GM21447 (cell line): Measurements from ENCODE around the gene PNKP.
A peak's percentile ranks its signal among the peaks of the same experiment; 100 is the strongest.

Experiments used
- ATAC-seq: cut with Tn5 transposase; IDR thresholded peaks from one replicate; pipeline ENCODE4 v1.9.1; 2021; ENCODE audit not compliant: unreplicated experiment

Gene PNKP

DNA sequence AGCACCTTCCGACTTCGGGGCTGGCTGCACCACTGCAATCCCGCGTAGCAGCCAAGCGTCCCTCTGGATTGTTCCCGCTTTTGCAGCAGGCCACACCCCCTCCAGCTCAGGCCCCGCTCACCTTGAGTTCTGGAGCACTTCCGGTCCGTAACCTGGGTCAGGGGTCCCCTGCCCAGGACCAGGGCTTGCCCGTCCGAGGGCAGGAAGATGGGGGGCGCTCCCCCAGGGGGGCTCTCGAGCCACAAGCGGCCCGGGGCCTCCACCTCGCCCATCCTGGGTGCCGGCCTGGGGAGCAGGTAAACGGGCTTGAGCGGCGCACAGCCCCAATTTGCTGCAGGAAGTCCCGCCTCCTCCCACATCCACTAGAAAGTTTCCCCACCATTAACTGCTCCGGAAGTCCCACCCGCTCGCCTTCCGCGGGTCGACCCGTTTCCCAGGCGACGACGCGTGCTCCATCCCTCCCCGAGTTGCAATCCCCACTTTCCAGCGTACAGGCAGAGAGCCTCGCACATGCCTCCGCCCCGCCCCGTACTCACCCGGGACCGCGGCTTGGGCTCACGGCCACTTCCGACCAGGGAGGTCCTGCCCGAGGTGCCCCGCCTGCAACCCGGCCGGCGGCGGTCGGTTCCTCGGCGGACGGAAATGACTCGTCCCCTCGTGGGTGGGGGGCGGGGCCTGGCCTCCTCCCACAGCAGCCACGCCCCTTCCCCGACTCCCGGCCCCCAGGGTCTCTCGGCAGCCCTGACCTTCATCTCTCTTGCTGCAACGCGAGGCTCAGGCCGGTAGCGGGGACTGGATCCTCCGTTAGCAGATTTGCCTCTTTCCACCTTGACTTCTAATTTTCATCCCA lies at the start of gene PNKP:
TSS of gene PNKP (minus strand) at position 644 of the 850 bp plus-strand sequence. CDS start at position 272, 372 bp downstream.
- ATAC-seq, result peak; percentile 35

DNA sequence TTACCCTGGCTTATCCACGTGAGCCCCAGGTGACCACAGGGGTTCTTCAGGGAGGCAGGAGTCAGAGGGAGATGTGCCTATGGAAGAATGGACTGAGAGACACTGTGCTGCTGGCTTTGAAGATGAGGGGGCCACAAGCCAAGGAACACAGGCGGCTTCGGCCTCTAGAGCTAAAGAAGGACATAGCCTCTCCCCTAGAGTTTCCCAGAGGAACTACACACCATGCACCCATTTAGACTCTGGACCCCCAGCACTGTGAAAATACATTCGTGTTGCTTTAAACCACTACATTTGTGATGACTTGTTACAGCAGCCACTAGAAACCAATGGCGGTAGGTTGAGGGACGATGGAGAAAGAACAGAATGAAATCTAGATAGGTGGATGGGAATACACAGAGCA lies 47.9 kb upstream of the PNKP start:
- ATAC-seq, result no peak

DNA sequence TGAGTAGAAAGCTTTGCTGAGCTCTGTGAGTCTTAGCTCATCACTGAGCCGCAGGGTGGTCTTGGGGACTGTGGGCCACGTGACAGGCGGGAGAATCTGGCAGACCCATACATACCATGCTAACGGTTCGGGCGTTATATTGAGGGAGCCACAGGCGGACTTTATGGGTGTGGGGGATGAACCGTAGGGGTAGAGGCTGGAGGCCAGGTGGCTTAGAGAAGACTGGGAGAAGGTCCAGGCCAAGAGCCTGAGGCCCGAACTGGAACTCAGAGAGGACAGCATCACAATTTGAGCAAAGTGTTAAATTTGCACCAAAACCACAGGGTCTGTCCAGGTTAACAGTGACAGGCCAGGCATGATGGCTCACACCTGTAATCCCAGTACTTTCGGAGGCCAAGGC lies 46.3 kb upstream of the PNKP start:
- no peak for ATAC-seq

DNA sequence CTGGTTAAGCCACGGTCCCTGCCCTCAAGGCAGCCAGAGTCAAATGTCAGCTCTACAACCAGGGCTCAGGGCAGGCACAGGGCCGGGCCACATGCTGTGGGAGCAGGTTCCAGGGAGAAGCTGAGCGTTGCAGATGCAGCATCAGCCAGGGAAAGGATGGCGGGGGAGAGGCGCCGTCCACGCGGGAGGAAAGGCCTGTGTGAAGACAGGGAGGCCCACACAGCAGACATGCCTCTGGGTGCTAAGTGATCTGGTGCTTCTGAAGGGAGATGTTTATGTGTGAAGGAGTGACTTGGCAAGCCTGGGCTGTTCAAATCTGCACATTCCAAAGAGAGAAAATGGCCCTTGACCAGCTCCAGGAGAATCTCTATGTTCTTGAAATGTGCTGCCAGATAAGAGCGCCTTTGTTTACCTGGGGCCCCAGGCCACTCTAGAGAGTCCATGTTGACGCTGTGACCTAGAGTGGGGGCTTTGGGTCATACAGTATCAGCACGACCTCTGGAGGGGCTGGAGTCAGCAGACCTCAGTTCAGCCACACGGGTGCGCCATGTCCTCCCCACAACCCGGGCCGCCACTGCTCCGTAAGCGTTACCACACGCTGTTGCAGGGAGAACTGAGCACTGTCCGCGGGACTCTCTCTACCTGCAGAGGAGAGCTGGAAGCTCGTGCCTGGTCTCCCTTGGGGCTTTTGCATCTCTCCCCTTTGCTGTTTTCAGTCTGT lies 45.7 kb upstream of the PNKP start:
- ATAC-seq, result no peak

DNA sequence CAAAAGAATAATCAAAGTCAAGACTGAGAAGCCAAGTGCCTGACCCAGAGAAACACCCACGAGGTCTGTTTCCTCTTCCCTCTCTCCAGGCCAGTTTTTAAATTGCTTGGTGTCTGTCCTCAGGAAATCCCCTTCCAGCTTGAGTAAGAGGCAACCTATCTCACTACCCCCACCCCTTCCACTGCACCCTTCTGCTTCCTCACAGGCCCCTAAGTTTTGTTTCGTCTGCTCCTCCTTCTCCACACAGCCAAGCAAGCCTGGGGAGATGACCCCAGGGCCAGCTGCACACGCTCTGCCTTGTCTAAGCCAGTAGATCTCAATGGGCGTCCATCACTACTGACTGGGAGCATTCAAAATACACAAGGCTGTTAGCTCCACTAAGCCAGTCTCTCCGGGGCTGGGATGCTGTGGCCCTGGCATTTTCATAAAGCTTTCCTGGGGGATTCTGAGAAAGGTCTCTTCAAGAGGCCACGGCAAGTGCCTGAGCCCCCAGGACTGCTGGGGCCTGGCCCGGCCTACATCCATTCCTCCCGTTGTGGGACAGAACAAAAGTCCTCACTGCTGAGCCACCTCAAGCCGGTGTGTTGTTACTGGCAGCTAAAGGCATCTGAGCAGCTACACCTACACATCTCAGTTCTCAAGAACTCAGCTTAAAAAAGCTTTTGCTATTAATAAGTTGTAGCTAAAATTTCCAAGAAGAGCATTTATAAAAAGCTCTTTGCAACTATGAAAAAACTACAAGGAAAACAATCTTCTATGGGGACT lies 44.2 kb upstream of the PNKP start:
- ATAC-seq, result no peak

DNA sequence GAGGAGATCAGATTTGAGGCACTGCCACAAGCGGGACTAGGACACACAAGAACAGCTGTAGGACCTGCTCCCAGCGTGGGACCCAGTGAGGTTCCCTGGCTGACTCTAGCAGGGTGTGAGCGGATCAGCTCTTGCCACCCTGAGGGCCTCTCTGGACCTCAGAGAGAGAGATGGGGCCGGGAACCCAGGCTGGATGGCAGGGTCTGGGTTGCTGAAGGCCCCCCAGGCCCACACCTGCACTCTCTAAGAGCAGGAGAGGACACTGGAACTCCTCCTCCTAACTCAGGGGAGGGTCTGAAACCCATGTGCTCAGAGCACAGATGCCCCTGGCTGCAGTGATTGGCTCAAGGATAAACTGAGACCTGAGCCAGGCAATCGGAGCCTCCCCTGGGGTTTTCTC lies 42.8 kb upstream of the PNKP start:
- no peak for ATAC-seq

DNA sequence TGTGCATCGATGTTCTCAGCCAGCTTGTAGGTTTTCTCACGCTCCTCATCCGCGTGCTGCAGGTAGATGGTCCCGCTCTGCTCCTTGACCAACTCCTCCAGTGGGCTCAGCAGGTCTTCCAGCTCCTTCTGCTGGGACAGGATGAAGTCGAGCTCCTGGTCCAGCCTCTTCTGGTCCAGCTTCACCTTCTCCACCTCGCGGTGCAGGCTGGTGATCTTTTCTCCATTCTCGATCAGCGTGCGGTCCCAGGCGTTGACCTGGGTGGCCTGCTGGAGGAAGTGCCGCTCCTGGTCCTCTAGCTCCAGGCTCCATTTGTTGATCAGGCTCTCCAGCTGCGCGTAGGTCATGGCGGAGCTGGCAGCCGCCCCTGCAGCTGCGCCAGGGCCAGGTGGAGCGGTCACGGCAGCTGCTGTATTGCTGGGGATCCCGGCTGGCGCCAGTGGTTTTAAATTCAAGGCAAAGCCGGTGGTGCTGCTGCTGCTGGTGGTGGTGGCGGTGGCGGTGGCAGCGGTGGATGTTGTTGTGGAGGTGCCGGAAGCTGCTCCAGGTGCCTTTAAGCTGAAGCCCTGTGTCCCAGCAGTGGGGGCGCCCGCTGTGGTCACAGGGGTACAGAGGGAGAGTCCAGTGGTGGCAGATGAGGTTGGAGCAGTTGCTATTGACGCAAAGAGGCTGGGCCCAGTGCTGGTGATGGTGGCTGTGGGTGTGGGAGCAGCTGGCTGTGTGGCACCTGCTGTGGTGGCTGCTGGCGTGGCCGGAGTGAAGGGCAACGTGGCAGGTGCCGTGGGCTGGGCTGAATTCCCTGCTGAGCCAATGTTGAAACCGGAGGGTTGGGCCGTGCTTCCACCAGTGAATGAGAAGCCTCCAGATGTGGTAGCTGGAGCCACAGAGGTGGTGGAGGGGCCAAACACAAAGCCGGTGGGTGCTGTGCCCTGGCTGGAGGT lies 41.4 kb upstream of the PNKP start:
- no peak for ATAC-seq

DNA sequence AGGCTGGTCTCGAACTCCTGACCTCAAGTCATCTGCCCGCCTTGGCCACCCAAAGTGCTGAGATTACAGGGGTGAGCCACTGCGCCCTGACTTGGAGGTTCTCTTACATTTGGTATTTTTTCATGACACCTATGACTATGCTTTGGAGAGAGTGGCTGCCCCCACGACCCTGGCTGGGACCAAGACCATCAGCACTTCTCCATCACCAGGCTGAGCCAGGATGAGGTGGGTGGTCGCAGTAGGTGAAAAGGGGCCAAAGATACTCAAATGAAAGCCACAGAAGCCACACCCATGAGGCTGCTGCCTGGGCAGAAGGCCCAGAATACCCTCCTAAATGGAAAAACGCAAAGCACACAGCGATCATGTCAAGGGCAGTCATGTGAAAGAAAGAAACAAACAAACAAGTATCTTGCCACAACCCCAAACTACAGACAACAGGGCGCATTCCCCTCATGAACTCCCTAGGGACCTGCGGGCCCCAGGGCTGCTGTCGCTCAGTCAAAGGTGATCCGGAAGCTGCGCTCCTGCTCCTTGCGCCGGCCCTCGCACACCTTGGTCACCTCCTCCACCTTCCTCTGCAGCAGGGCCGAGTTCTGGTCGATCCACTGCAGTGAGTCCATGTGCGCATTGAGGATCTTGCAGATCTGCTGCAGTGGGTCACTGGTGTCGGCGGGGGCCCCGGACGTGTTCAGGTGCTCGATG lies 40.5 kb upstream of the PNKP start:
- ATAC-seq, result no peak

DNA sequence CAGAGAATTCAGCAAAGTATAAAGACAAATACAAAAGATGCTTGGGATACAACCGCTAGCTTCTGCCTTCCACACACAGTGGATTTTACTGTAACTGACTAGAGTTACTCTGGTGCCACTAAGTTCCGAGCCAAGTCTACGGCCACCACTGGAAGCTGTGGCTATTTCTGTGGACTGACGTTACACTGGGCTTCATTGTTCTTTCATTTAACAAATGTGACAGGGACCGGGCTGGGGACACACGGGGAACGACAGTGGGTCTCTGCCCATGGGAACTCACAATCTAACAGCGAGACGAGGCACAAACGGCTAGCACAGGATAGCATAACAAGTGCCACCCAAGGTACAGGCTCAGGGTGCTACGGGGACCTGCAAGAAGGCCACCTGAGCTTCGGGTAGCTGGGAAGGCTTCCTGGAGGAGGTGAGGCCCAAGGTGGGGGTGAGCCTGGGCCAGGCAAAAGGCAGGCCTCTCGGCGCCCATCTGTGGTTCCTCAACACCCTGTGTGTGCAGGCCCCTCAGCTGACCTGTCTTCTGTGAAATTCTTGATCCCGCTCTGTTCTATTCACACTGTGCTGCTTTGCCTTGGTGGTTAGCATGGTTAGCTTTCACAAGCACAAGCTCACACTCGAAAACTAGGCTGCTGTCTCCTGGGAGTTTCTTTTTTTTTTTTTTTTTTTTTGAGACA lies 39.6 kb upstream of the PNKP start:
- ATAC-seq, result no peak

DNA sequence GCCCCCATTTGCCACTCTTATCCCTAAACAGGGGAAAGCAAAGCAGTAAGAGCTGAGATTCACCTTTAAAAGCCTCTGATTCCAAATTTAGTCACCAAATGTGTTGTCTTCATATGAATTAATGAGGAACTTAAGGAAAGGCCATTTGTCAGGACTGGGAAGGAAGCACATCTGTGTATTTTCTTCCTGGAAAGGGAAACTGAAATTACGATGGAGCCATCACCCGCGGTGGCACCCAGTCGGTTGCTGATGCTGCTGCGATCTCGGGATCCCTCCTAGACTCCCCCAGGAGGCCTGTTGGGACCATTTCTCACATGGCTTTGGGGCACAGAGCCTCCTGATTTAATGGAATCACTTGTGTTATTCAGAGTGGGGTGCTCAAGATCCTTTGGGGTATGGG lies 36.8 kb upstream of the PNKP start:
- no peak for ATAC-seq

DNA sequence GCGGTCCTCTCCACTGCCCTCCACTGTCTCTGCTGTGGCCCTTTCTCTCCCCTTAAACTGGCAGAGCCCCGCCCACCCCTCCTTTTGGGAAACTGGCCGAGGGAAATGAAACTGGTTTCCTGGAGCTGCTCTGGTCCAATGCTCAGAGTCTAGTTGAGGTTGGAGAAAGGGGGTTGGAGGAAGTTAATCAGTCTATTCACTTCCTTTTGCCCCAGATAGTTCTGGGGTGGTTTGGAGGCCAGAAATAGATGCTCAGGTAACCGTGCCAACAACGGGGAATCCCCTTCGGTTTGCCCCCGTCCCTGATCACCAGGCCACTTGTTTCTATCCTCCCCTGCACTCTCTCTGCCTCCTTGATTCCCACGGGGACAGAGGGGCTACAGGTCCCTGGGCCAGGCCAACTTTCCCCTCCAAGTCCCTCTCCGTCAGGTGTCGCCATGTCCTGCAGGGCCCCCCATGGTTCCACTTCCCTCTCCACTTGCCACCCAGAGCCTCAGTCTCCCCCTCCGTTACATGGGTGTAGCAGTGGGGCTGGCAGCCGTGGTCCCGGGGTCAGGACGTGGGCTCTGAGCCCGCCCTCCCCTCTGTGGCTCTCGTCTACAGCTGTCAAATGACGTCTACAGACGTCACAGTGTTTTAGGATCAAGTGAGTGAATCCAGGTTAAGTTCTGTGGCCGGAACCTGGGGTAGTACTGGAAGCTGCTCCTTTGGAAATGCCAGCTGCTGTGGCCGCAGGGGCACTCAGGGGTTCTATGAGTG lies 29.7 kb upstream of the PNKP start, which contains the start of gene IL4I1:
TSS of gene IL4I1 (minus strand) at position 25 of the 759 bp plus-strand sequence. CDS start 727 bp downstream, outside the sequence.
- peak; percentile 52 for ATAC-seq

DNA sequence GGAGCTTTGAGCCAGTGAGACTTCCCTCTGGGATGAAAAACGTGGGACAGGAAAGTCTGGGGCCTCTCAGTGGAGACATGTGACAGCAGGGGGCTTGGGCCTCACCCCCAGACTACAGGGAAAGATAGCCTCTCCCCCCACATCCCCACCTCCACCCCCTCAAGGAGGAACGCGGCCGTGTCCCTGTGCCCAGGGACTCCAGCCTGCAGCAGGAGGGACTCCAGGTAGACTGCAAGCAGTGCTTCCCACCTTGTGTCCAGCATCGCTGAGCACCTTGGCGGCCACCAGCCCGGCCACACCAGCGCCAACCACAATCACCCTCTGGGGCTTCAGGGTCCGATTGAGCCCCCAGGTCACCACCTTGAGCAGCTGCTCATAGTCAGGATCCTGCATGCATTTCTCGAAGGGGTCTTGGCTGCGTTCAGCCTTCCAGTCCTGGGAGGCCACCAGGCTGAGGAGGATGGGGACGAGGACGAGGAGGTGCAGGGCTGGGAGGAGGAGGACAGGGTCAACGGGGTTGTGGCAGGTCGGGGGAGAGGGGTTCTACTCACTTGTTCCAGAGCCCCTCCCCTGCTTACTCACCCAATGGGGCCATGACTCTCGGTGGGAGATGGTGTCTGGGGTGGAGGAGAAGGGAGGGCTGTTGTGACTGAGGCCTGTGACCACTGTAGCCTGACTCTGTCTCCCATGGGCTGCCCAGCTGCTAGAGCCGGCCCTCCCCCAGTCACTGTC lies 28.4 kb upstream of the PNKP start:
- no peak for ATAC-seq

DNA sequence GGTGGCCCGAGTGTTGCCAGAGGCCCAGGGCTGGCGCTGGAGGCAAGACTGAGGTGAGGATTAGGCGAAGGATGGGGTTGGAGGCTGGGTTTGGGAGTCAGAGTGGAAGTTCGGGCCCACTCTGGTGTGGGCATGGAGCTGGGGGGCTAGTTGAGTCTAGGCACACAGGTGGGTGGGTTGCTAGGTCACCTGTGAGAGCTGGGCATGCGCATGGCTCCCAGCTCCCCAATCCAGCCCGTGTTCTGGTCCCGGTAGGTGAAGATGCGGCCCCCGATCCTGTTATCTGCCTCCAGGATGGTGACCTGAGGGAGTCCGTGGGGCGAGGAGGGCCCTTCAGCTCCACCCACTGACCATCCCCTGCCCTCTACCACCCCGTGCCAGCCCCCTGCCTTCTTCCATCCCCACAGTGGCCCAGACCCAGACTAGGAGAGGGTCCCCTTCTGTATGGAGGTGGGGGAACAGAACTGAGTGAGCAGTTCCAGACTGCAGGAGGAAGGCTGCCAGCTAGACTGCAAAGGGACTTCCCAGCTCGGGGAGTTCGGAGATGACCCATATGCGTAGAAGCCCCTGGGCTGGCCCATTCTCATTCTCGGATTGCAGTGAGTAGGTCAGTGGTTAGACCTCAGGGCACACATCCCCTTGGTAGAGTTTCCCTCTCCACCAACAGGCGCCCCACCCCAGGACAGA lies 27.6 kb upstream of the PNKP start:
- no peak for ATAC-seq

DNA sequence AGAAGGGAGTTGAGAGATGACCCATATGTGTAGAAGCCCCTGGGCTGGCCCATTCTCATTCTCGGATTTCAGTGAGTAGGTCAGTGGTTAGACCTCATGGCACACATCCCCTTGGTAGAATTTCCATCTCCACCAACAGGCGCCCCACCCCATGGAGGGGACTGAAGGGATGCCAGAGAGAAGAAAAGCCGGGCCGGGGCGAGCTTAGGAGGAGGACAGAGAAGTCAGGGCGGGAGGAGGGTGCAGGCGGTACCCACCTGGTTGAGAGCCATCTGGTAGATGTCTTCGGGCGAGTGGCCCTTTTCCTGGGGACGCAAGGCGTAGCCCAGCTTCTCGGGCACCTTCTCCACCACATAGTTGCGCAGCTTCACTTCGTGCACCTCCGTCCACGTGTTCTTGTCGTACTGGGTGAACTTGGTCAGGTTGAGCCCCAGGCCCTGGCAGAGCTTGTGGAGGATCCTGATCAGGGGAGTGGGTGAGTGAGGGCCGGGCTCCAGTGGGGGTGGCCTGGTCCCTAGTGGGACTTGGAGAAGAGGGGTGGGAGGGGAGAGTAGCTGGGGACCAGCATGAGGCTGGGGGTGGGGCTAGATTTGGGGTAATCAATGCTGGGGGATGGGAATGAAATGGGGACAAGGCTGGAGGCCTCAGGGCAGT lies 26.8 kb upstream of the PNKP start:
- no peak for ATAC-seq

DNA sequence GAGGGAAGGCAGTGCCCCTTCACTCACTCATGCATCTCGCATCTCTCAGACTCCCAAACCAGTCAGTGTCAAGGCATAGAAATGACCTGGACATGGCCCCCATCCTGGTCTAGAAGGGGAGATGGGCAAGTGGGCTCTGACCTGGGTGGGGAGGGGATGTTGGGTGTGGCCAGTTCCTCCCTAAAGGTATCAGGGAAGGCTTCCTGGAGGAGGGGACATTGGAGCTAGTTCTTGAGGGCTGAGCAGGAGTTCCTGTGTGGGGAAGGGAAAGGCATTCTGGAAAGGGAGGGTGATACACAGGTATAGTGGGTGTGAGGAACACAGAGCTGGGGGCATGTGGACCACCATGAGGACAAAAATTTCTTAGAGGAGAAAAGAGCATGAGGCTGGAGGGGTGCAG lies 25.3 kb upstream of the PNKP start:
- no peak for ATAC-seq

DNA sequence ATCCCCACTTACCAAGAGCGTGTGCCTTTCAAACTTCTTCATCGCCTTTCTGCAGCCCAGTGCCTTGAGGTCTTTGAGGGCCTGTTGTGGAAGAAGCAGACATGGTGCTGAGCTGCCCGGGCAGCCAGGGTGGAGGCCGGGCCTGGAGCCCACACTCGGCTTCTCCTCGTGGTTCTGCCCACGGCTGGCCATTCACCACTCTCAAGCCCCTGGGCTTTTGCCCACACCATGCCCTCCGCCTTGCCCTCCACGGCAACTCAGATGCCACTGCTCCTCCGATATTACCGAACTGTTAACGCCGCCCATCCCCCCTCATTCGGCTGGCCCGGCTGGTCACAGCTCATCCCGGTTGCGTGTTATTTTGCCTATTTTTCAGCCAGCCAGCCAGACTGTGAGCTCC lies 24.0 kb upstream of the PNKP start:
- no peak for ATAC-seq
